Mesendoderm (in vitro differentiated cells): ENCODE measurements around the gene GABPA.
"Not testable (repeated sequence)": the region's sequence is repeated elsewhere in the genome, so short reads cannot be mapped to it uniquely, and the experiment has no call there.

Experiments
- DNase-seq: peaks from one replicate; pipeline ENCODE4 v3.0.0; 2013
- H2AK5ac ChIP-seq: 2 replicates; pipeline ENCODE4 v1.6.1; 2013; ENCODE audit warnings: low read length, inconsistent platforms
- H2BK120ac ChIP-seq: 2 replicates; pipeline ENCODE4 v1.6.1; 2013; ENCODE audit warnings: low read depth, mild to moderate bottlenecking, low read length, moderate library complexity, mixed read lengths
- H2BK15ac ChIP-seq: replicated peaks from 2 replicates; pipeline ENCODE4 v1.6.1; 2013; ENCODE audit warnings: low read depth, mild to moderate bottlenecking, moderate library complexity
- H2BK5ac ChIP-seq: 2 replicates; pipeline ENCODE4 v1.6.1; 2013; ENCODE audit warnings: low read length, inconsistent platforms
- H3K18ac ChIP-seq: 2 replicates; pipeline ENCODE4 v1.6.1; 2013; ENCODE audit warnings: mild to moderate bottlenecking, low read length, mixed read lengths
- H3K23ac ChIP-seq: one replicate; pipeline ENCODE4 v1.6.1; 2013; ENCODE audit warnings: low read length
- H3K27ac ChIP-seq: 2 replicates; pipeline ENCODE4 v1.5.1; 2013; ENCODE audit warnings: low read depth, mild to moderate bottlenecking, inconsistent platforms, low read length, moderate library complexity
- H3K27me3 ChIP-seq: 2 replicates; pipeline ENCODE4 v1.6.1; 2013; ENCODE audit warnings: low read length, control low read depth, mild to moderate bottlenecking, inconsistent platforms; ENCODE audit not compliant: insufficient read depth, poor library complexity
- H3K36me3 ChIP-seq: 2 replicates; pipeline ENCODE4 v1.6.1; 2013; ENCODE audit warnings: low read length, inconsistent platforms; ENCODE audit not compliant: control insufficient read depth, insufficient read depth
- H3K4ac ChIP-seq: one replicate; pipeline ENCODE4 v1.6.1; 2013; ENCODE audit warnings: low read depth, mild to moderate bottlenecking, low read length, moderate library complexity
- H3K4me1 ChIP-seq: 2 replicates; pipeline ENCODE4 v1.6.1; 2013; ENCODE audit warnings: low read depth, low read length, inconsistent platforms; ENCODE audit not compliant: control insufficient read depth
- H3K4me2 ChIP-seq: 2 replicates; pipeline ENCODE4 v1.6.1; 2013; ENCODE audit warnings: low read length
- H3K4me3 ChIP-seq: 2 replicates; pipeline ENCODE4 v1.5.1; 2013; ENCODE audit warnings: mild to moderate bottlenecking, low read length
- H3K56ac ChIP-seq: one replicate; pipeline ENCODE4 v1.6.1; 2013; ENCODE audit warnings: low read length
- H3K79me1 ChIP-seq: 2 replicates; pipeline ENCODE4 v1.6.1; 2013; ENCODE audit warnings: low read length, inconsistent platforms
- H3K79me2 ChIP-seq: 2 replicates; pipeline ENCODE4 v1.6.1; 2013; ENCODE audit warnings: mild to moderate bottlenecking, low read length; ENCODE audit not compliant: control insufficient read depth, insufficient read depth
- H3K9ac ChIP-seq: 2 replicates; pipeline ENCODE4 v1.6.1; 2013; ENCODE audit warnings: low read length, inconsistent platforms
- H4K5ac ChIP-seq: one replicate; pipeline ENCODE4 v1.6.1; 2013; ENCODE audit warnings: low read length
- H4K8ac ChIP-seq: one replicate; pipeline ENCODE4 v1.6.1; 2013; ENCODE audit warnings: low read depth, mild to moderate bottlenecking, control low read depth, low read length, moderate library complexity
- WGBS: extraction: QIAGEN DNeasy Blood & Tissue Kit; methylation state at CpG from one replicate; pipeline ENCODE4 v1.1.7; 2013; ENCODE audit warnings: low lambda C conversion rate, missing lambda C conversion rate; ENCODE audit not compliant: insufficient coverage; ENCODE audit errors: extremely low coverage; 5-methylcytosine and 5-hydroxymethylcytosine counted together

GABPA gene

DNA sequence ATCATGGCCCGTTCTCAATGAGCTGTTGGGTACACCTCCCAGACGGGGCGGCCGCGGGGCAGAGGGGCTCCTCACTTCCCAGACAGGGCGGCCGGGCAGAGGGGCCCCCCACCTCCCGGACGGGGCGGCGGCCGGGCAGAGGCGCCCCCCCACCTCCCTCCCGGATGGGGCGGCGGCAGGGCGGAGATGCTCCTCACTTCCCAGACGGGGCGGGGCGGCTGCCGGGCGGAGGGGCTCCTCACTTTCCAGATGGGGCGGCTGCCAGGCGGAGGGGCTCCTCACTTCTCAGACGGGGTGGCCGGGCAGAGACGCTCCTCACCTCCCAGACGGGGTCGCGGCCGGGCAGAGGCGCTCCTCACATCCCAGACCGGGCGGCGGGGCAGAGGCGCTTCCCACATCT is 39.3 kb upstream of the GABPA start:
- H3K4me2 ChIP-seq, H3K79me2 ChIP-seq, H3K4me3 ChIP-seq, H2BK5ac ChIP-seq, H4K5ac ChIP-seq, H2BK15ac ChIP-seq, H3K27ac ChIP-seq, H3K18ac ChIP-seq, H2AK5ac ChIP-seq, H3K23ac ChIP-seq, H3K4me1 ChIP-seq, H3K27me3 ChIP-seq, H3K36me3 ChIP-seq, H4K8ac ChIP-seq, H3K4ac ChIP-seq, H3K56ac ChIP-seq, DNase-seq, H2BK120ac ChIP-seq, H3K79me1 ChIP-seq, H3K9ac ChIP-seq: not testable (repeated sequence)
- no CpG with 5 or more reads among the region's 36 CpGs for WGBS

DNA sequence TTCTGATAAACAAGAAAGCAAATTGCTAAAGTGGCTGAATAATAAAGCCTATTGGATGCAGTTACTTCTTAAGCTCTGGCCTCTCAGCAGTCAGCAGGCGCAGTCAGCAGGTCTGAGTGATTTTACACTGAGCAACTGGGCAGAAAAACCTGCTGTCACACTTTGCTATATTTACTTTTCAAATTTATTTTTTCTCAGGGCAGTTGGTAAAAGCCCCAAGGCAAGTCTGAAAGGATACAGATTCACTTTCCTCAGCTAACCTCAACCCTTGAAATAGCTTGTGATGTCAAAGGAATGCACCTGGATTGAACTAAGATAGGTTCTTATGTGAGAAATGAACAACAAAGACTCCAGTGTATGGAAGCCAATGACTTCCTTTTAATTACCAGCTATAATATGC is 34.0 kb upstream of the GABPA start:
- Histone ChIP-seq H3K36me3 (no peaks in the 10 kb centered on the region), H3K4me2 (no peak overlapping the region), H3K23ac (no peak overlapping the region), H3K27me3 (no peaks in the 10 kb centered on the region), H4K8ac (no peak overlapping the region), H3K18ac (no peak overlapping the region), H2AK5ac (no peak overlapping the region), H2BK15ac (no peak overlapping the region), H4K5ac (no peak overlapping the region), H2BK5ac (no peak overlapping the region), H3K79me1 (no peaks in the 10 kb centered on the region), H3K4me3 (no peak overlapping the region), H3K56ac (no peak overlapping the region), H3K79me2 (no peaks in the 10 kb centered on the region), H2BK120ac (no peak overlapping the region), H3K4me1 (no peaks in the 10 kb centered on the region), H3K27ac (no peak overlapping the region), H3K4ac (no peak overlapping the region), H3K9ac (no peak overlapping the region)
- no CpG with 5 or more reads among the region's 1 CpG for WGBS
- no peak for DNase-seq

DNA sequence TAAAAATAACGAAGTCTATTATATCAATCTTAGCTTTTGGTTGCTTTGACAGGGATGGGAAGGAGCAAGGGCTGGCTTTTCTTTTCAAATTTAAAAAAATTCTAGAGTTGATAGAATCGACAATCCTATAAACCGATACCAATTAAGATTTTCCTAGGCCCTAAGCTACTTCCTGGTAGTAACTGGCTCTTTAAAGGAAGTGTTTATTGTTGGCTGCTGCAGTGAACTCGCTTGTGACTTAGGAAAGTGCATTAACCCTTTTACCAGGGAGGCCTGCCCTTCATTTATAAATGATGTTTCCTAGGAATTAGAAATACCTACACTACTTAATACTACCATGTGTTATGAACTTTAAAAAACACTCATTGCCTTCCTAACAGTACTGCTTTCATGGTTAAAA is 33.2 kb upstream of the GABPA start:
- no peak overlapping the region for H3K9ac ChIP-seq
- H3K18ac ChIP-seq: no peak overlapping the region
- no peaks in the 10 kb centered on the region for H3K4me1 ChIP-seq
- H3K27me3 ChIP-seq: no peaks in the 10 kb centered on the region
- no peak overlapping the region for H3K4me3 ChIP-seq
- no peak overlapping the region for H3K27ac ChIP-seq
- H2AK5ac ChIP-seq: no peak overlapping the region
- H3K56ac ChIP-seq: no peak overlapping the region
- H4K5ac ChIP-seq: no peak overlapping the region
- H2BK120ac ChIP-seq: no peak overlapping the region
- H4K8ac ChIP-seq: no peak overlapping the region
- no peak overlapping the region for H2BK5ac ChIP-seq
- no peak overlapping the region for H3K4ac ChIP-seq
- no peaks in the 10 kb centered on the region for H3K79me1 ChIP-seq
- DNase-seq: no peak
- WGBS: no CpG with 5 or more reads among the region's 4 CpGs
- H3K36me3 ChIP-seq: no peaks in the 10 kb centered on the region
- H2BK15ac ChIP-seq: no peak overlapping the region
- no peaks in the 10 kb centered on the region for H3K79me2 ChIP-seq
- no peak overlapping the region for H3K4me2 ChIP-seq
- H3K23ac ChIP-seq: no peak overlapping the region

DNA sequence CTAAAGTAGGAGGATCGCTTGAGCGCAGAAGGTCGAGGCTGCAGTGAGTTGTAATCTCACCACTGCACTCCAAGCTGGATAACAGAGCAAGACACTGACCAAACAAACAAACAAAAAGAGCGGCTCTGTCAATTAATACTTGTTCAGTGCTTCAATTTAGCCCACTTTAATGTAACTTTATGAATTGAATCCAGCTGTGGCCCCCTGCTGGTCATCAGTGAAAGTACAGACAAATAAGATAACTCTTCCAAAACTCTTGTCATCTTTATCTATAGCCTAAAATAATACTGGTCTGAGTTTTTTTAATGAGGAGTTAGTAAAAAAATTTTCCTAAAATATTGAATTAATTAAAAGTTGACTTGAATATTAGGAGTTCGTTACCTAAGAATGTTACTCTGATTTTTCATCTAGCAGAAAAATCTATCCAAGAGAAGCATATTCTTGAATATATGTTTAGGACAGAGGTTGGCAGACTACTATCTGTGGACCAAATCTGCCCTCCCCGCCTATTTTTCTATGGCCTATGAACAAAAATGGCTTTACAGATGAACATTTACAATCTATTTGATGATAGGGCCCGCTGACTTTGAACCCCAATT is 26.2 kb upstream of the GABPA start:
- no peak overlapping the region for H3K23ac ChIP-seq
- H3K4me1 ChIP-seq: no peaks in the 10 kb centered on the region
- H3K4me2 ChIP-seq: no peak overlapping the region
- no peak overlapping the region for H3K4ac ChIP-seq
- peak; percentile 37 for DNase-seq
- H4K8ac ChIP-seq: no peak overlapping the region
- H3K4me3 ChIP-seq: no peak overlapping the region
- WGBS: 100% methylated on average over 1 of the region's 7 CpGs
- H2BK120ac ChIP-seq: no peak overlapping the region
- no peaks in the 10 kb centered on the region for H3K36me3 ChIP-seq
- no peaks in the 10 kb centered on the region for H3K27me3 ChIP-seq
- H3K56ac ChIP-seq: no peak overlapping the region
- no peak overlapping the region for H2AK5ac ChIP-seq
- no peak overlapping the region for H2BK5ac ChIP-seq
- H3K9ac ChIP-seq: no peak overlapping the region
- H3K79me1 ChIP-seq: no peaks in the 10 kb centered on the region
- no peak overlapping the region for H2BK15ac ChIP-seq
- no peak overlapping the region for H3K27ac ChIP-seq
- no peak overlapping the region for H3K18ac ChIP-seq
- H4K5ac ChIP-seq: no peak overlapping the region
- no peaks in the 10 kb centered on the region for H3K79me2 ChIP-seq

DNA sequence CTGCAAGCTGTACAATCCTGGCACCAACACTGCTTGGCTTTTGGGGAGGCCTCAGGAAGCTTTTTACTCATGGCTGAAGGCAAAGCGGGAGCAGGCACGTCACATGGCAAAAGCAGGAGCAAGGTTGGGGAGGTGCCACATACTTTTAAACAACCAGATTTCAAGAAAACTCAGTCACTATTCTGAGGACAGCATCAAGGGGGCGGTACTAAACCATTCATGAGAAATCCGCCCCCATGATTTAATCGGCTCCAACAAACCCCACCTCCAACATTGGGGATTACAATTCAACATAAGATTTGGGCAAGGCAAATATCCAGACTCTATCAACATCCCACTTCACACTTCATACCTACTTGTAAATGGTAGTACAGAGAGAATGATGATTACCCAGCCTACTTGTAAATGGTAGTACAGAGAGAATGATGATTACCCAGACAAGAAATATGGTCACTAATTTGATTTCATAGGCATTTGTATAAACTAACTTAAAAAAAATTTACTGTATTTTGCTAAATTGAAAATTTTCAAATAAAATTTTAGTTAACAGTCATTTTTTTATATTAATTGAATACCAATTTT is 25.0 kb upstream of the GABPA start:
- H2BK5ac ChIP-seq: no peak overlapping the region
- no peaks in the 10 kb centered on the region for H3K79me2 ChIP-seq
- H3K27me3 ChIP-seq: no peaks in the 10 kb centered on the region
- H3K18ac ChIP-seq: no peak overlapping the region
- no peak overlapping the region for H2BK120ac ChIP-seq
- H4K5ac ChIP-seq: no peak overlapping the region
- H3K4me2 ChIP-seq: no peak overlapping the region
- H3K9ac ChIP-seq: no peak overlapping the region
- no peak overlapping the region for H4K8ac ChIP-seq
- DNase-seq: peak; percentile 68
- no peak overlapping the region for H3K4ac ChIP-seq
- H3K23ac ChIP-seq: no peak overlapping the region
- no peak overlapping the region for H3K27ac ChIP-seq
- H2AK5ac ChIP-seq: no peak overlapping the region
- no peak overlapping the region for H3K56ac ChIP-seq
- H3K79me1 ChIP-seq: no peaks in the 10 kb centered on the region
- H3K36me3 ChIP-seq: no peaks in the 10 kb centered on the region
- WGBS: no CpG with 5 or more reads among the region's 5 CpGs
- no peak overlapping the region for H3K4me3 ChIP-seq
- H3K4me1 ChIP-seq: no peaks in the 10 kb centered on the region
- H2BK15ac ChIP-seq: no peak overlapping the region

DNA sequence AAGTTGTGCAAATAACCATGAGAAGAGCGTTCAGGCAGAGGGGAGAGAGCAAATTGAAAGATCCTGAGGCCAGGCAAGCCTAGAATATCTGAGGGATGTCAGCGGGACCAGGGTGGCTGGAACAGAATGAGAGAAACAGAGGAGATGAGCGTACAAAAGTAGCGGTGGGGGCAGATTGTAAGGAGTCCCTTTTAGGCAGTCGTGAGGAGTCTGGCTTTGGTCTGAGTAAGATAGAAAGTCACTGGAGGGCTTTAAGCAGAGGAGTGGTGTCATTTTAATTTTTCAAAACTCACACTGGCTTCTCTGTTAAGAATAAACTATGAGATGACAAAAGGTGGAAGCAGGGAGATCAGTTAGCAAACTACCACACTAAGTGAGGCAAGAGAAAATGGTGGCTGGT is 24.2 kb upstream of the GABPA start:
- no CpG with 5 or more reads among the region's 5 CpGs for WGBS
- no peaks in the 10 kb centered on the region for H3K79me1 ChIP-seq
- no peak overlapping the region for H3K56ac ChIP-seq
- H3K4me2 ChIP-seq: no peak overlapping the region
- no peak for DNase-seq
- H3K27ac ChIP-seq: no peak overlapping the region
- H3K27me3 ChIP-seq: no peaks in the 10 kb centered on the region
- H2BK15ac ChIP-seq: no peak overlapping the region
- H3K4me3 ChIP-seq: no peak overlapping the region
- no peak overlapping the region for H3K23ac ChIP-seq
- H4K8ac ChIP-seq: no peak overlapping the region
- no peaks in the 10 kb centered on the region for H3K36me3 ChIP-seq
- H2AK5ac ChIP-seq: no peak overlapping the region
- H3K9ac ChIP-seq: no peak overlapping the region
- H3K4ac ChIP-seq: no peak overlapping the region
- no peaks in the 10 kb centered on the region for H3K79me2 ChIP-seq
- H3K18ac ChIP-seq: no peak overlapping the region
- H3K4me1 ChIP-seq: no peaks in the 10 kb centered on the region
- no peak overlapping the region for H2BK5ac ChIP-seq
- H2BK120ac ChIP-seq: no peak overlapping the region
- H4K5ac ChIP-seq: no peak overlapping the region
